NCI-H1694 treated with DMSO at 0.1 percent for 48 hours (cell line): ENCODE results near the gene DDA1.

Experiments
- DNase-seq: peaks from one replicate; lab custom pipeline; 2025; lab: John Stamatoyannopoulos, UW

The DDA1 gene

DNA sequence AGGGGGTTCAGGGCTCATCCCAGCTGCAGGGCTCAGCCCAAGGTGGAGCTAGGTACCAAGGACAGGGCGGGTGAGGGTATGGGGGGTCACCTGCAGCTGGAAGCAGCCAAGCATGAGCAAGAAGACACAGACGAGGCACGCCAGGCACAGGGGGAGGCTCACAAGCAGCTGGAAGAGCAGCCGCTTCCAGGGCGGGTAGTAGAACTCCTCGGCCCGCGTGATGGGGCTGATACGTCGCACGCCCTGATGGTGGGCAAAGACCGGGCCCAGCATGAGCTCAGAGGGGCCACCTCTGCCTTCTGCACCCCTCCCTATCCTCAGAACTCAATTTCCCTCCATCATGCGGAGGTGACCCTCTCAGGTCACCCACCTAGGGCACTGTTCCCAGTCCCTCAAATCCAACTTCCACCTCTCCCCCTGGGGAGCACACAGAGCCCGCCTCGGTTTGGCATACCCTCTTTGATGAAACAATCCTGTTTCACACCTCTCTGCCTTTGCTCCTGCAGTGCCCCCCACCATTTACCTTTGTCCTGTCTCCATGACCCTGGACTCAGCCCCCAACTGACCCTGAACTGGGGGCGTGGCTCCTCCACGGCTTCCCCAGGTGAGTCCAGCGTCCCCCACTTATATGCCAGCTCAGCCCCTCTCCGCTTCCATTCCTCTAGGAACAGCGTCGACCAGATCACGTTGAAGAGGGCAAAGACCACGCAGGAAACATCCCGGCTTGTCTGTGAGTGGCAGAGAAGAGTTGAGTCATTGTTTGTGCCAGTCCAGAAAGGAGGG is 21.1 kb downstream of the DDA1 start:
- DNase-seq, result no peak

DNA sequence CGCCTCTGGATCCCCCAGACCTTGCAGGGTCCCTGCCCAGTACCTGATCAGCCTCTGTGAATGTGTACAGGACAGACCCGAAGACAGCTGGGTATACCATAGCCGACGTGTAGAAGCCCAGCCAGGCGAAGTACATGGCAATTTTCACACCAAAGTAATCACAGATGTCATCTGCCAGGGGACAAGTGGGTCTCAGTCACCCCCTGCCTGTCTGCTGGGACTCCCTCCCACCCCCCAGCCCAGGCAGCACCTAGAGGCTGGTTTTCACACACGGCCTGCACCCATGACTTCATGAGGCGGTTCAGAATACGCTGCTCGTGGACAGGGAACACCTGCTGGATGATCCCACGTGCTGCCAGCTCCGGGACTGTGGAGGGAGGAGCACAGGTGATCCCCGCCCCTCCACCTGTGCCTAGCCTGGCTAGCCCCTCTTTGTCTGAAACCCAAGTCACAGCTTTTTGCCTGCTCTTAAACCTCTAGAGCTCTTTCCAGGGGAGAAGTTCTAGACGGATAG is 21.7 kb downstream of the DDA1 start:
- DNase-seq, result no peak

DNA sequence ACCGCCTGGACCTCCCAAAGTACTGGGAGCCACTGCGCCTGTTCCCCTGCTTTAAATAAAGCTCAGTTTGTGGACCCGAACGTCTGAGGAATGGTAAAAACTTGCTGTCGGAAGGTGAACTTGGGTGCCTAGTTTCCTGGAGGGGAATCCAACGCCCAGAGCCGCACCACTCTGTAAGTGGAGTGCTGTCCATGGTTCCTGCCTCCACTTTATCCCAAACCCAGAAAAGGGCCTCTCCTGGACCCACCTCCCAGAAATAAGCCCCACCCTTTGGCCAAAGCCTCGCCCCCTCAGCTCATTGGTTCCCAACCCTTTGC is 23.0 kb downstream of the DDA1 start:
- DNase-seq, result no peak

DNA sequence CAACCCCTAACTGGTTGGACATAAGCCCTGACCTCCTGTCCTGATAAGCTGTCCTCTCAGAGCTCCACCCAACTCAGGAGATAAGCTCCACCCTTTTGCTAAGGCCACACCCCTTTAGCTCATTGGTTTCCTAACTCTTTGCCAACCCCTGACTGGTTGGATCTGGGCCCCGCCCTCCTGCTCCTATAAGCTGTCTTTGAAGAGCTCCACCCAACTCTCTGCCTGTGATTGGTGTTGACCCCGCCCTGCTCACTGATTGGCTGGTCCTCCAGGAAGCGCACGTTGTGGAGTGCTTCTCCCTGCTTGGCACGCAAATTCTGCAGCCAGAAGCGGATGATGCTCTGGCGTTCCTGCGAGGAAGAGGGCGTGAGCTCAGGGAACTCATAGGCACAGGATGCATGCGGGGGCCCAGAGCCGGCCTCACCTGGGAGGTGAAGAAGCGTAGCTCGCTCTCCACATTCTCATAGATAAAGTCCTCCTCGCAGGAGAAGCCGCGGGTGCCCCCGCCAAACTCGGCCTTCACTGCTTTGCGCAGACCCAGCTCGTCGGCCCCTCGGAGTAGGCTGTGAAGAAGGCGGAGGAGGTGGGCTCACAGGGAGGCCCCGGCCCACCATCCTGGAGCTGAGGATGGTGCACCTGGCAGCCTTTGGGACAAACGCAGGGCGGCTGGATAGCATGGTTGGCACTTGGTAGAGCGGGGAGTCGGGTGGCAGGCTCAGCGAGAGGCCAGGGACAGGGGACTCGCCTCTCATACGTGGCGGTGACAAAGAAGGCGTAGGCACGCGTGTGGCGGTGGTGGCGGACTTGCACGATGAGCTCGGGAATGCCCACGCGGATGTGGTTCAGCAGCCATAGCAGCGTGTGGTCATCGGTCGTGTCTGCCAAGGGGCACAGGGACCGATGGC is 23.6 kb downstream of the DDA1 start:
- DNase-seq, result no peak

DNA sequence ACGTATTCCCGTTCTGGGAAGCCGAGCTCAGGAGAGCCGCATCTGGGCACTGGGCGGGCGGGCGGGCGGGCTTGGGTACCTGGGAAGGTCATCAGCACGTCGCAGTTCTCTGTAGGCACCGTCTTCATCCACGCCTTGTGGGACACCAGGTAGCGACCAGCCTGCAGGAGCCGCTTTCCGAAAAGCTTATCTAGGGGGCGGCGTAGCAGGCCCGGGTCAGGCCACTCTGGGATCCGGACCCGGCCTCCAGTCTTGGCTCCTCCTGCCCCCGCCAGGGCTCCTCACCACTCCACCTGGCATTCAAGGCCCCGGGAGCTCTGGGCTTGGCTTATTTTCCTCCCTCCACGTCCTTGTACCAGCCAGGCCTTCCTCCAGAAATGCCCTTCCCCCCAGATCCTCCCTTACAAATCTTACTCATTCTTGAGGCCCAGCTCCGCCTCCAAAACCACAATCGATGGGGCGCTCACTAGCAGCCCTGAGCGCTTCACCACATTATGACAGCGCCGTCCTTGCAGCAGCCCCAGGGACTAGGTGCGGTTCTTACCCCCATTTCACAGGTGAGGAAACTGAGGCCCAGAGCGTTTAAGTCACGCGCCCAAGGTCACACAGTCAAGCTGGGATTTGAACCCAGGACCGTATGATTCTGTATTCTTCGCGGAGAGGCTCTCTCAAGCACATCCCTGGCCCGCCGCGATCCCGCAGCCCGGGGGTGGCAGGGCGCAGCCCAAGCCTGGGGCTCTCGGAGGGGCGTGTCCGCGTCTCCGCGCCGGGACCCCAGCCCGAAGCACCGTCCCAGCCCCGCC is 24.4 kb downstream of the DDA1 start:
- no peak for DNase-seq

DNA sequence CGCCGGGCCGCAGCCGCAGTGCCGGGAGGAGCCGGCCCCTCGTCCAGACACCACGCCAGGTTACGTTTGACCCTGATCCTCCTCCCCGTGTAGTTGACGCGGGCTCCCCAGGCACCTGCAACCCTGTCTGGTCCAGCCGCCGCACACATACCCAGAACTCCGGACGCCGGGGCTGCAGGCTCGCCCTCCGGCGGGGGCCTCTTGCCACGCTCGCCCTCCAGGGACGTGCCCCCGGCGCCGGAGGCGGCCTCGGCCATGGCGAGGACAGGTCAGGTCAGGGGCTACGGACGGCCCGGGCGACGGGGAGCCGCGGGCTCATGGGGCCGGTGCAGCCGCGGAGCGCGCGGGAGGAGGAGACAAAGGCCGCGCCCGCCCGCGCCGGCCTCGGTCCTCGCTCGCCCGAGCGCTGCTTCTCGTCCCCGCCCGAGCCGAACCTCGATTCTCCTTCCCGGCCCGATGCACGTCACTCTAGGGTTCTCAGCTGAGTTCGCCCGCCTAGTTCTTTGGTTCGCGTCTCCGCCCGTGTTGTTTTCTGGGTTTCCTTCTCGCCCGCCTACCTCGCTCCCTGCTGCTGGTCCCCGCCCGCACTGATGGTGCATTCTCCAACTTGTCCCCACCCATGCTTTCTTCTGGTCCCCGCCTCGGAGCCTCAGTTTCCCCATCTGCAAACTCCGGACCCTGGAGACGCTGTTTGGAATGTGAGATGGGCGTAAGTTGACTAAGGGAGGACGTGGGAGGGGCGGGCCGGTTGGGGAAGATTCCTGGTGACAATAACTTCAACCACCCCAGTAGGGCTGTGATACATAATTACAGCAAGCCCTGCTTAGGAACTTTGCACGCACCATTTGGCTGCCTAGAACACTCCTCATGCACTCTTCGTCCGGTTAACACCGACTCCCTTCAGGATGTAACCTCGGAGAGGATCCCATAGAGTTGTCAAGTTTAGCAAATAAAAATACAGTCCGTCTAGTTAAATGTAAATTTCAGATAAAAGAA is 25.3 kb downstream of the DDA1 start, which contains the start of gene ANO8:
Gene ANO8, minus strand, starts transcription at position 442 of the 996 bp plus-strand sequence. Its CDS starts 185 bp downstream, at position 257.
- peak; percentile 86 for DNase-seq

DNA sequence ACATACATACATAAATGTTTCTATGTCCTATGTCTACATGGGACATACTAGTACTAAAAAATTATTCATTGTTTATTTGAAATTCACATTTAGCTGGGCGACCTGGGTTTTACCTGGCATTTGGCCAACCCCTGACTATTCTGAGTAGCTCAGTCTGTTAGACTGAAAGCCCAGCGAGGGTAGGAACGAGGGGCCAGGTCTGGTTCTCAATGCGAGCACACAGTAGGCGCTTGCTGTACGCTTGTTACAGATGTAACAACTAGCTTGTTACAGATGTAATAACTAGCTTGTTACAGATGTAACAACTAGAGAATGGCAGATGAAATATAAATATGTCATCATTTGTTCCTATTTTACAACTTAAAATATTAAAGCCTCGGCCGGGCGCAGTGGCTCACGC is 26.2 kb downstream of the DDA1 start:
- DNase-seq, result no peak

DNA sequence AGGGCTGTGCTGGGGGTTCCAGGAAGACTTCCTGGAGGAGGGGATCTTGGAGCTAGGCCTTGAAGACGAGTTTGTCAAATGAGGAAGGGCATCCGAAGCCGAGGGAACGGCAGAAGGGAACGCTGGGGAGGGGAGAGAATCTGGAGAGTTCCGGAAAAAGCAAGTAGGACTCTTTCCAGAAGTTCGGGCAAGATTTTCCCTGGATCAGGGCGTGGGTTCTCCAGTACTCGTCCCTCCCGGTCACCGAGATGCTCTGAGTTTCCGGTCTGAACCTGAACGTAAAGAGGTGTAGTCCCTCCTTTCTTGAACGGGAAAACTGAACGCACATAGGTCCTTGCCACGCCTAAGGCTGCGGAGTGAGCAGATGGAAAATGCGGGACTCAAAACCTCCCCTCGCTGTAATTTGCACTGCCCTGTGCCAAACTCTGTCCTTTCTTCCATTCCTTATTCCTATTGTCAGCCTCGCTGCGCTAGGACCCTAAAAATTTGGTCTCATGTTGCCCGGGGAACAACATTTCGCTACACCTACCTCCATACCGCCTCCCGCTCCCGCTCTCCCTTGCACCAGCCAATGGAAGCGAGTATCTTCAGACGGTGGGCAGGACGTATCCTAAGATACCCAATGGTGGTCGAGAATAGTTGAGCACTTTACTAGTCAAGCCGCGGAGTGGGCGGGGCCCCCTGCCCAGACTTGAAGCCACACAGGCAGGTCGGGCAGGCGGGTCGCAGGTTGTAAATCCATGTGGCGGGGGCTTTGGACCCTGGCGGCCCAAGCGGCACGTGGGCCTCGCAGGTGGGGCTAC is 27.7 kb downstream of the DDA1 start, which contains the start of gene GTPBP3:
Gene GTPBP3, plus strand, starts transcription at position 682 of the 803 bp plus-strand sequence. Its CDS starts 59 bp downstream, at position 741.
- DNase-seq, result peak; percentile 97

DNA sequence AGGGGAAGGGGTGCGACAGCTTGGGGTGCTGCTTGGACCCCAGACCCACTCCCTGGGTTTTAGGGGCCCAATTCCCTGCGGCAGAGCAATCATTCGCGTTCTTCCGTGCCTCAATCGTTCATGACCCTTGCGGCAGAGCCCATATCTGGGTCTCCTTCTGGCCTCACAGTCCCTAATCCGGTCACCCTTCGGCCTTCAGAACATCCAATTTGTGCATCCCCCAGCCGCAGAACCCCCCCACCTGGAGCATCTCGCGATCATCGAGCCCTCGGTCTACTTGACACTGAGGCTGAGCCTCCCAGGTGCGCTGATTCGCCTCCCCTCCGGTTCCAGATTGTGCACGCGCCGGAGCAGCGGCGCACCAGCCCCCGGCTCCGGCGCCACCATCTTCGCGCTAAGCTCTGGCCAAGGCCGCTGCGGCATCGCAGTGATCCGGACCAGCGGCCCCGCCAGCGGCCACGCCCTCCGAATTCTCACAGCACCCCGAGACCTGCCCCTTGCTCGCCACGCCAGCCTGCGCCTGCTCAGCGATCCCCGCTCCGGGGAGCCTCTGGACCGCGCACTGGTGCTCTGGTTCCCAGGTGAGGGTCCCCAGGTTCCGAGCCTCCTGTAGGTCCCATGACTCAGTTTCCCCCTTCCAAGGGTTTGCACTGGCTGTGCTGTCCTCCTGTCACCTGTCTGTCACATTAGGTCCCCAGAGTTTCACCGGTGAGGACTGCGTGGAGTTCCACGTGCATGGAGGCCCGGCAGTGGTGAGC is 28.5 kb downstream of the DDA1 start:
- no peak for DNase-seq

DNA sequence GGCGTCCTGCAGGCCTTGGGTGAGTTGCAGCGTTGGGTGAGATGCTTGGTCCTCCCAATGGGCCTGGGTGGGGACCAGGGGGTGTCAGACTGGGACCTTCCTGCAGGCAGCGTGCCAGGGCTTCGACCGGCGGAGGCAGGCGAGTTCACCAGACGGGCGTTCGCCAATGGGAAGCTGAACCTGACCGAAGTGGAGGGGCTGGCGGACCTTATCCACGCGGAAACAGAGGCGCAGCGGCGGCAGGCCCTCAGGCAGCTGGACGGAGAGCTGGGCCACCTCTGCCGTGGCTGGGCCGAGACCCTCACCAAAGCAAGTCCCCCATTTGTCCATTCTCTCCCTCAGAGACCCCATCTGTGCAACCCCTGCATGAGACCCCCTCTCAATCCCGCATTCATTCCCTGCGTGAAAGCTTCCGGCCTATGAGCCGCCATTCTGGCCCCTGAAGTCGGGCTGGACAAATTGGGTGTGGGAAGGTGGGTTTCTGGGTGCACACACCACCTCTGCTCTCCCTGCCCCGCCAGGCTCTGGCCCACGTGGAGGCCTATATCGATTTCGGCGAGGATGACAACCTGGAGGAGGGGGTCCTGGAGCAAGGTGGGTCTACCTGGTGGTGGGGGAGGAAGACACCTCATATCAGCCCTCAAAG is 29.2 kb downstream of the DDA1 start:
- DNase-seq, result no peak

DNA sequence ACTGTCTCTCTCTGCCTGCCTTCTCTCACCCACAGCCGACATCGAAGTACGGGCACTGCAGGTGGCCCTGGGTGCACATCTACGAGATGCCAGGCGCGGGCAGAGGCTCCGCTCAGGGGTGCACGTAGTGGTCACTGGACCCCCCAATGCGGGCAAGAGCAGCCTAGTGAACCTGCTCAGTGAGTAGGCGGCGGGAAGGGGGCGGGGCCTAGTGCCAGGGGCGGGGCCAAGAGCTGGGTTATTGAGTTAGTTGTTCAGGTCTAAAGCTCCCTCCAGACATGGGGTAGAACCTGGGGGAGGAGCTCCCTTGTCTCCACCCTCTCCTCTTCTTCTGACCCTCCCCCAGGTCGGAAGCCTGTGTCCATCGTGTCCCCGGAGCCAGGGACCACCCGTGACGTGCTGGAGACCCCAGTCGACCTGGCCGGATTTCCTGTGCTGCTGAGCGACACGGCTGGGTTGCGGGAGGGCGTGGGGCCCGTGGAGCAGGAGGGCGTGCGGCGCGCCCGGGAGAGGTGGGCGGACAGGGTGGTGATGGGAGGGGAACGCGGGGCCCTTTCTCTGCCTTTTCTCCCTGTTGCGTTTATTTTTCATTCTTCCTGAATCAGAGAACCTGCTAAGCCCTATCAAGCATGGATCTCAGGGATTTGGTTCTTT is 29.9 kb downstream of the DDA1 start:
- DNase-seq, result no peak

DNA sequence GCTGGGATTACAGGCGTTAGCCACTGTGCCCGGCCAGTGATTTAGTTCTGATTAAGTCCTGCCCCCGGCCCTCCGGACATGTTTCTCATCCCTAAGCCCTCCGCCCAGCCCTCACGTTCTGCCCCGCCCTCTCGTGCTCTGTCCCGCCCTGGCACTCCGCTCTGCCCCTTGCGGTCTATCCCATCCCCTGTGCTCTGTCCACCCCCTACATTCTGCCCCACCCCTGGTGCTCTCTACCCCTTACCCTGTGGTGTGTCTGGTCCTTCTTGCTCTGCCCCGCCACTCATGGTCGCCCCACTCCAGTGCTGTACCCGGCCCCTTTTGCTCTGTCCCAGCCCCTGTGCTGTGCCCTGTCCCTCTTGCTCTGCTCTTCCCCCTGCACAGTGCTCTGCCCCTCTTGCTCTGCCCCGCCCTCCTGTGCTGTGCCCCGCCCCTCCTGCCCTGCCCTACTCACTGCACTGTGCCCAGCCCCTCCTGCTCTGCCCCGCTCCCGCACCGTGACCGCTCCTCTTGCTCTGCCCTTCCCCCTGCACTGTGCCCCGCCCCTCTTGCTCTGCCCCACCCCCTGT is 31.0 kb downstream of the DDA1 start:
- no peak for DNase-seq

DNA sequence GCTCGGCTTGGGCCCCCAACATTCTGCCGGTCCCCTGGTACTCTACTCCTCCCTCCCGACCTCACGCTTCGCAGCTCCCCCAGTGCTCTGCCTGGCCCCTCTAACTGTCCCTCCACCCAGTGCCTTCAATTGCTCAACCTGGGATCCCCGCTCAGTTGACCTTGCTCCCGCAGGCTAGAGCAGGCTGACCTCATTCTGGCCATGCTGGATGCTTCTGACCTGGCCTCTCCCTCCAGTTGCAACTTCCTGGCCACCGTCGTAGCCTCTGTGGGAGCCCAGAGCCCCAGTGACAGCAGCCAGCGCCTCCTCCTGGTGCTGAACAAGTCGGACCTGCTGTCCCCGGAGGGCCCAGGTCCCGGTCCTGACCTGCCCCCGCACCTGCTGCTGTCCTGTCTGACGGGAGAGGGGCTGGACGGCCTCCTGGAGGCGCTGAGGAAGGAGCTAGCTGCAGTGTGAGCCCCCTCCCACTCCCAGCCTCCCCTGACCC is 31.6 kb downstream of the DDA1 start:
- no peak for DNase-seq

DNA sequence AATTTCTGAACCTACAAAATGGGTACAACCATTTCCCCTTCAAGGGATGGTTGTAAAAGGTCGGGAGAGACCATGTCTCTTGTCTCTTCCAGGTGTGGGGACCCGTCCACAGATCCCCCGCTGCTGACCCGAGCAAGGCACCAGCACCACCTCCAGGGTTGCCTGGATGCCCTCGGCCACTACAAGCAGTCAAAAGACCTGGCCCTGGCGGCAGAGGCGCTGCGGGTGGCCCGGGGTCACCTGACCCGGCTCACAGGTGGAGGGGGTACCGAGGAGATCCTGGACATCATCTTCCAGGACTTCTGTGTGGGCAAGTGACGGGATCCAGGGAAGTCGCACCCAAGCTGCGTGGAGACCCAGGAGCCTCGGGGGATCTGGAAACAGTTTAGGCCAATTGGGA is 32.0 kb downstream of the DDA1 start:
- DNase-seq, result no peak

DNA sequence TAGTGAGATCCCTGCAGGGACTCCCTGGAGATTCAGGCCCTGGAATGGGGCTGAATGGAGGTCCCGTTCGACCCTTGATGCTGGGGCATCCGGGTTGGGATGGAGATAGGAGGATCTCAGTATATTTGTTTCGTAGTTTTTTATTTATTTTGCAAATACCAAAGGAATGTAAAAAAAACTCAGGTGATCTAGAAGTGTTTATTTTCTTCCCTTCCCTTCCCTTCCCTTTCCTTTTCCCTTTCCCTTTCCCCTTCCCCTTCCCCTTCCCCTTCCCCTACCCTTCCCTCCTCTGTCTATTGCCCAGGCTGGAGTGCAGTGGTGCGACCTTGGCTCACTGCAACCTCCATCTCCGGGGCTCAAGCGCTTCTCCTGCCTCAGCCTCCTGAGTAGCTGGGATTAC is 32.5 kb downstream of the DDA1 start:
- no peak for DNase-seq

DNA sequence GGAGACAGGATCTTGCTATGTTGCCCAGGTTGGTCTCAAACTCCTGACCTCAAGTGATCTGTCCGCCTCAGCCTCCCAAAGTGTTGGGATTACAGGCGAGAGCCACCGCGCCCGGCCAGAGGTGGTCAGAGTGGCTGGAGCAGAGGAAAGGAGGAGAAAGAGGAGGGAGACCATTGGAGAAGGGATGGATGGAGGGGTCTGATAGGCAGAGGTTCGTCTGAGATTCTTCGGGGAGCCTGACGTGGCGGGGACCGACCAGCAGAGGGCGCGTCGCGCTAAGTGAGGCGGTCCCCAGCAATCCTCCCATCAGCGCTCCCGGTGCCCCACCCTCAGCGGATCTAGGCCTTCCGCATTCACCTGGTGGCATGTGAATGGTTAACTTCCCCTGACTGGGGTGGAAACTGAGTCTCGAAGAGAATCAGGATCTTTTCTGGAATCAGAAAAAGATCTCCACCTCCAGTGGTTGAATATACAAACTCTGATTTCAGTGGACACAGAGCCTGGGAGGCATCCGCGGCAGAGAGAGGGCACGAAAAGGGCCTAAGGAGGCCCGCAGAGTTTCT is 36.8 kb downstream of the DDA1 start:
- DNase-seq, result no peak

DNA sequence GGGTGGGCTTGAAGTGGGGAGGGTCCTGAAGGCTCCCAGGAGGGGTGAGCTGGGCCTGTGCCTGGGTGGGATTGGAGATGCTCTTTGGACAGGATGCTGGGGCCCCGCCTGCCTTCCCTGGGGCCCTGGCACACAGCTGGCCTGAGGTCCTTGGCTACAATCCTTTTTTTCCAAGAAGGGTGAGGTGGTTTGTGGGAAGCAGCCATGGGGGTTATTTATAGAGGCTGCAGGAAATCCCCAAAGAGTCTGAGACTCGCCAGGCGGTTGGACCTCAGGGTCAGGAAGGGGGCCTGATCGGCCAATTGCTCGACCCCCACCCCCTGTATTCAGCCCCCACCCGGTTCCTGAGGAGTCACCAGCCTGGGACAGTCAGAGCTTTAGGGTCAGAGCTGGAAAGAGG is 38.0 kb downstream of the DDA1 start:
- DNase-seq, result no peak
